HG02623 (cell line): ENCODE data around the gene KSR2.

Experiments used
- ATAC-seq: cut with Tn5 transposase; IDR thresholded peaks from one replicate; pipeline ENCODE4 v1.9.1; 2021; ENCODE audit warnings: moderate library complexity; ENCODE audit not compliant: unreplicated experiment

Gene KSR2

GRCh38 chr12:117702741-117703140 is 266.0 kb downstream of the KSR2 start:
- ATAC-seq = no peak

DNA sequence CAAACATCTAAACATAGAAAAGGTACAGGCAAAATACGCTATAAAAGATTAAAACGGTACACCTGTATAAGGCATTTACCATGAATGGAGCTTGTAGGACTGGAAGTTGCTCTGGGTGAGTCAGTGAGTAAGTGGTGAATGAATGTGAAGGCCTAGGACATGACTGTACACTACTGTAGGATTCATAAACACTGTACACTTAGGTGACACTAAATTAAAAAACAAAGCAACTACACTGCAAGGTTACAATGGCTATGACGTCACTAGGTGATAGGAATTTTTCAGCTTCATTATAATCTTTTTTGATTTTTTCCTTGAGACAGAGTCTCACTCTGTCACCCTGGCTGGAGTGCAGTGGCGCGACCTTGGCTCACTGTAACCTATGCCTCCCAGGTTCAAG is 269.2 kb downstream of the KSR2 start:
- no peak for ATAC-seq

DNA sequence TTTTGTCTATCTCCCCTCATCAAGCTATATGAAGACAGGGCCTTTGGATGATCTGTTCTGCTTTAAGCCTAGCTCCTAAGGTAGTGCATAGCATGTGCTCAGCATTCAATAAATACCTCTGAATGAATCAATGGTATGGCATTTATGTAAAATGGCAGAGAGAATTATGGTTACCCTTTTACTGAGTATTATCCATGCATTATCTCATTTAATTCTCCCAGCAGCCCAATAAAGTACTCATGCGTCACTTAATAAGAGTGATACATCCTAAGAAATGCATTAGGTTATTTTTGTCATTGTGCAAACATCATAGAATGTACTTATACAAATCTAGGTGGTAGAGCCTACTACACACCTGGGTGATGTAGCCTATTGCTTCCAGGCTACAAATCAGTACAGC is 269.7 kb downstream of the KSR2 start:
- ATAC-seq = no peak

DNA sequence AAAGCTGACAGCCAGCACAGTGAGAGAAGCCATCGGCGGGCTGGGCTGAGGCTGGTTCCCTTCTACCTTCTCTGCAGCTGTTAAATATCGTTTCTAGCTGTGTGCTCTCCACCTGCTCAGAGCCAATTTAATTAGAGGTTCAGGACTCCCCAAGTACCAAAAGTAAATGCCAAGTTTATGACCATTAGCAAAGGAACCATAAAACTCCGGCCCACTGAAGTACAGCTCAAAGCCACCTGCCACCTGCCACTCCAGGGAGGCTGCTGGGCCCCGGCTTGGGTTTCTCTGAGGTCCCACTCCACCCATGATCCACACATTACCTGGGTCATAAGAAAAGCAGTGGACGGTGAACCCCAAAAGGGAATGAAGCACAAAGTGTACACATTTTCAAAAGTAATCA is 272.8 kb downstream of the KSR2 start:
- ATAC-seq = no peak

GRCh38 chr12:117692512-117692911 is 276.3 kb downstream of the KSR2 start:
- ATAC-seq = no peak

DNA sequence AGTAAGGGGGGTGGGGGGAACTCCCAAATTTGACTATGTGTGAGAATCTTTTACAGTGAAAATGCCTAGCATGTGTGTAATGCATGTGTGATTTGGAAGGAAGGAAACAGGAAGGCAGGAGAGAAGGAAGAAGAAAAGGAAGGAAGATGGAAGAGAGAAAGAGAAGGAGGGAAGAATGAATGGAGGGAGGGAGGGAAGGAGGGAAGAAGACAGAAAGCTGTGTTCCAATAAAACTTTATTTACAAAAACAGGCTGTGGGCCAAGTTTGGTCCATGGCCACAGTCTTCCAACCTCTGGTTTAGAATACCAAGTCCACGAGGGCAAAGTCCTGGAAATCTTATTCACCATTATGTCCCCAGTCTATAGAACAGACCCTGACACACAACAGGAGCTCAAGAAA is 278.9 kb downstream of the KSR2 start:
- ATAC-seq = no peak

- no peak for ATAC-seq
These were observed 280.3 kb downstream of the KSR2 start for GRCh38 chr12:117688446-117688845.

DNA sequence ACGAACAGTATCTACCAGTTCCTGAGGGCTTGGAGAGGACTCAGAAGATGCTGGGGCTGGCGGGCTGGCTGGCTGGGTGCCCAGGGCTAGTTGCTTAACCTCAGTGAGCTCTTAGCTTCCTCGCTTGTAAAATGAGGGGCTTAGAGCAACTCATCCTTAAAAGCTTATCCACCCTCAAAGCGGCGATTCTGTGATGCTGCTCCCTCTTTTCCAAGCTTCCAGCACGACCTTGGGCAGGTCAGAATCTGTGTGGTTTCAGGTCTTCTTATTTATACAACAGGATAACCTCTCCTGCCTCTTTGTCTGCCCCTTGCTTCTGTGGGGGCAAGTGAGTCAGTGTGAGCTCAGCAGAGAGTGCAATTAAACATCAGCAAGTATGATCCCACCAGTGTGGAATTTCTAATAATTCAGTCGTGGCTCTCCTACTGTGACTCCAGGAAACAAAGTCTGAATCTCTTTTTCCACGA is 281.8 kb downstream of the KSR2 start:
- ATAC-seq = no peak

- ATAC-seq = no peak
These were observed 282.6 kb downstream of the KSR2 start for GRCh38 chr12:117686210-117686609.

- no peak for ATAC-seq
These were observed 283.5 kb downstream of the KSR2 start for GRCh38 chr12:117685110-117685926.

DNA sequence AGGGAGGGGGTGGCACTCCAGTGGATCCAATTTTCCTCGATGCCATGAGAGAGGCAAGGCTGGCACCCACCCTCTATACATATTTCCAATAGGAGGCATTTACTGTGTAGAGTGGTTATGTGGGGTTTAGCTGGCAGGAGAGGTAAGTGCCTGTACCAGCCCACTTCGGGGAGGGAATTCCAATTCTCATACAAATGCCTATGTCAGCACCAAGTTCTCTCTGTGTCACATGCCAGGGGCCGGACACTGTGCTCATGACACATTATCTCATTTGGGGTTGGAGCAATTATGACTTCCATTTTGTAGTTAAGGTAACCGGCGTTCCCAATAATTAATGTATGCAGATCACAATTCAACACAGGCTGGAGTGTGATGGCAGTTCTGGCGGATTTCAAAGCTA is 284.3 kb downstream of the KSR2 start:
- ATAC-seq = no peak

- no peak for ATAC-seq
These were observed 288.5 kb downstream of the KSR2 start for GRCh38 chr12:117680312-117680711.

DNA sequence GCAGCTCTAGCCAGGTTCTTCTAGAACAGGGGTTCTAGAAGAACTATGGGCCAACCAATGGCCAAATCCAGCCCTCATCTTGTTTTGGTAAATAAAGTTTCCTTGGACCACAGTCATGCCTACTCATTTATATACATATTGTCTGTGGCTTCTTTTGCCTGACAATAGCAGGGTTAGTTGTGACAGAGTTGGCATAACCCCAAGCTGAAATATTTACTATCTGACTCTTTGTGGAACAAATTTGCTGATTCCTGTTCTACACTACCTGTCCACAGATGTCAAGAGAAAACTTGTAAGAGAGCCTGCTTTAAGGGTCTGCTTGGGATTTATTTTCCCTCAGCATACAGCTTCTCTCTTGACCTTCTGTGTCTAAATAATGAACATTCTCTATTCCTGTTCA is 289.0 kb downstream of the KSR2 start:
- ATAC-seq = no peak

GRCh38 chr12:117674763-117675162 is 294.0 kb downstream of the KSR2 start:
- no peak for ATAC-seq

DNA sequence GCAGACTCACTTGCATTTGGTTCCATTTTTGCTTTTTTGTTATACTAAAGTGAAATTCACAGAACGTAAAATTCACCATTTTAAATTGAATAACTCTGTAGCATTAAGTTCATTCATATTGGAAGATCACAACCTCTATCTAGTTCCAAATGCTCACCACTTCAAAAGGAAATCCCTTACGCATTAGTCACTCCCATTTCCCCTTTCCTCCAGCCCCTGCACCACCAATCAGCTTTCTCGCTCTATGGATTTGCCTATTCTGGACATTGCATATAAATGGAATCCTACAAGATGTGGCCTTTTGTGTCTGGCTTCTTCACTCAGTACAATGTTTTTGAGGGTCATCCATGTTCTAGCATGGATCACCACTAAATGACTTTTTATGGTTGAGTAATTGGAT is 294.5 kb downstream of the KSR2 start:
- ATAC-seq = no peak

GRCh38 chr12:117671734-117672133 is 297.1 kb downstream of the KSR2 start:
- no peak for ATAC-seq

DNA sequence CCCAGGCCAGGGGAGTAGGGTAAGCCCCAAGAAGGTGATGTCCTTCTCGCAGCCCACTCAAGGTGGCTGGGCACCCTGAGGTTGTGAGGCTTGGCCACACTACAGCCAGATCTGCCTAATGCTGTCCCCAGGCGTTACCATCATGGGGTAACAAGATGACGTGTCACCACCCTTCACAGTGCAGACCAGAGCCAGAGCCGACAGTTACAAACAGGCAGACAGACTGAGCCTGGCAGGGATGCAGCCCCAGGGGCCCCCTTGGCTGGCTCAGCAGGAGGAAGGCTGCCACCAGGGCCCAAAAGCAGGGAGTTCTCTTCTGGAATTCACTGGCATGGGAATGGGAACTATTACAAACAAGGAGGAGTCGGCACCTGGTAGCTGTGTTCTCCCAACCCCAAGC is 304.6 kb downstream of the KSR2 start:
- no peak for ATAC-seq

DNA sequence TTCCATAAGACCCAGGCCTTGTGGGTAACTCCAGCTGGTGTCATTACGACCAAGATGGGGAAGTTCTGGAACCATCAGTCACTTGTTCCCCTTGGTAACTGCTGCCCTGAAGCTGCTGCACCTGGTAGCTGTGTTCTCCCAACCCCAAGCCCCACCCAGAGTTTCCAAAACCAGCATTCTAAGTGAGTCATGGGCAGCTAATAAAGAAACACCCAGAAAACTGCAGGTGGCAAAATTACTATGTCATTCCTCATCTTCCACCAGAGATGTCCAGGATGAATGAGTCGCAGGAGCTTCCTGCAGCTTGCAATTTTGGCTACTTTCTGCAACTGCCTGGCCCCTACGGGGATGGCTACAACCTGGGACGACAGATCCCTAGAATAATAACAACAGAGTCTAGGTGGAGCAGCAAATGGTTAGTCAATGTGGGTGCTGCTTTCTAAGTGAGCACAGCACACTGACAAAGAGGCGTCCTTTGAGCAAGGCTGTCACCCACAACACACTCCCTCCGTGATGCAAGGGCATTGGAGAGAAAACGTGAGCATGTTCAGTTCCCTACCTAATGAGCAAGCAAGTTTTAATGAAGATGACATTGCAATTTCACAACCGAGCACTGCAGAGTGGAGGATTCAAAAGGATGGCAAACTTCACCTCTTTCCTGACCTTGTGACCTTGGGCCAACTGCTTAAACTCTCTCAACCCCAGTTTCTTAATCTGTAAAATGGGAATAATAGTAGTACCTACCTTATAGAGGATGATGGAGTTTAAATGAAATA is 306.0 kb downstream of the KSR2 start:
- ATAC-seq = no peak

DNA sequence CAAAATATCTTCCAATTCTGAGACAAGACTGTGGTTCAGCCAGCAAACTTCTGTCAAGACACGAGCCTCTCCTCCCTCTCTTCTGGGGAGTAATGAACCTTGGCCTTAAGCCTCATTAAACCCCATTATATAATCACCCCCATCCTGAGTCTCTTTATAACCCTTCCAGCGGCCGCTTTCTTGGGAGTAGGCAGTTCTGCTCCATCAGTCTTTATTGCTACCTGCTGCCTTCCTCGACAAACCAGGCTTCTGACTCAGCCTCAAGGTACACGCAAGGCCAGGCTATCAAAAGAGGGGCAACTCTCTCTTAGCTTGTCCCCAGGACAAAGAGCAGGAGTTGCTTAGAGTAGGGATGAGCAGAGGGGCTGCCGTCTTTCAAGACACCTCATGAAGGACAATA is 306.6 kb downstream of the KSR2 start:
- no peak for ATAC-seq

DNA sequence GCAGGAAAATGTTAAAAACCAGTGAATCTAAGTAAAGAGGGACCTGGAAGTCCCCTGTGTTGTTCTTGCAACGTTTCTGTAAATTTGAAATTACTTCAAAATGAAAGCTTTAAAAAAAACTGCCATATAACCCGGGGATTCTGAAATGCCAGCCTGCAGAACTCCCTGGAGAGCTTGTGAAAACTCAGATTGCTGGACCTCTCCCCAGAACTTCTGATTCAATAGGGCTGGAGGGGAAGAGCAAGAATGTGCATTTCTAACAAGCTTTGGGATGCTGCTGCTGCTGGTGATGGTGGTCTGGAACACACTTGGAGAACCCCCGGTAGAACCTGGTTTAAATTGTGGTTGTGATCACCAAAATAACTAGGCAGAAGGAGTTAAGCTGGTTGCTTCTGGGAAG is 307.3 kb downstream of the KSR2 start:
- no peak for ATAC-seq

- no peak for ATAC-seq
These were observed 307.9 kb downstream of the KSR2 start for GRCh38 chr12:117660896-117661295.

GRCh38 chr12:117658226-117658625 is 310.6 kb downstream of the KSR2 start:
- ATAC-seq = no peak
